AG04449 (cell line): ENCODE measurements around the gene OR2H2.

Experiments used
- CTCF ChIA-PET: fragments of 350-600 bp; formaldehyde crosslinking; extraction: SDS; loops from one replicate; lab custom pipeline; 2021; ENCODE audit warnings: antibody characterized with exemption; lab: Yijun Ruan, JAX
- POLR2A ChIA-PET: fragments of 400-600, 350-600 bp; formaldehyde crosslinking; extraction: SDS; loops from one replicate; lab custom pipeline; 2020; ENCODE audit warnings: antibody characterized with exemption, inconsistent platforms; lab: Yijun Ruan, JAX
- DNase-seq: peaks from one replicate; pipeline ENCODE4 v3.0.0-alpha.2; 2010; ENCODE audit warnings: low read depth, low spot score
- H3K4me3 ChIP-seq: 2 replicates; pipeline ENCODE4 v1.5.1; 2011; ENCODE audit warnings: low read depth, mild to moderate bottlenecking, control low read depth, low read length
- TF ChIP-seq, protein P1 (sequence below): IDR thresholded peaks from one replicate; pipeline ENCODE4 v1.5.1; 2011; ENCODE audit warnings: mild to moderate bottlenecking, moderate library complexity, low read length, control low read depth, inconsistent platforms; ENCODE audit not compliant: insufficient read depth; ENCODE audit errors: missing control alignments

The OR2H2 gene

DNA sequence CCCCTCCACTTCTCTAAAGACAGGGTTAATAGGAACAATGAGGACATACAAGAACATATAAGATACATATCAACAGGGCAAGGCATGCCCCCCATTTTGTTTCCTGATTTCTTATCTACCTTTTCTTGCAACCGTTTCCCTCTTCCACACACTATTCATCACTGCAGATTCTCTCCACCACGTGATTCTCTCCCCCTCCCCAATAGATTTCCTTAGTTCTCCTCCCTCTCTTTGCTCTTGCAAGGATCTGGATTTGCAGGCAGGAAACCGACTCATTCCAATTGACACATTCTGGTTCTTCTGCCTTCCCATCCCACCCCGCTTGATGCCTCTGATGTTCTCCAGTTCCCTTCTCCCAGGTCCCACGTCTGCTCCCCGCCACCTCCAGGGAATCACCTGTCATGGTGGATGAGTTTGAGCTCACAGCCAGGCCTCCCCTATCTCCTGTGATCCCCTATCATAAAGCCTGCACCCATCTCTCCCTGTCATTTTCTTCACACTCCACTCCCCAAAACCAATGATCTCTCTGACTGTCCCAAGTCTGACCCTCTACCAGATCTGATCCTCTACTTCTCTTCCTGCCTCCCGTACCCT is 40.5 kb downstream of the OR2H2 start:
- TF ChIP-seq, protein P1, sequence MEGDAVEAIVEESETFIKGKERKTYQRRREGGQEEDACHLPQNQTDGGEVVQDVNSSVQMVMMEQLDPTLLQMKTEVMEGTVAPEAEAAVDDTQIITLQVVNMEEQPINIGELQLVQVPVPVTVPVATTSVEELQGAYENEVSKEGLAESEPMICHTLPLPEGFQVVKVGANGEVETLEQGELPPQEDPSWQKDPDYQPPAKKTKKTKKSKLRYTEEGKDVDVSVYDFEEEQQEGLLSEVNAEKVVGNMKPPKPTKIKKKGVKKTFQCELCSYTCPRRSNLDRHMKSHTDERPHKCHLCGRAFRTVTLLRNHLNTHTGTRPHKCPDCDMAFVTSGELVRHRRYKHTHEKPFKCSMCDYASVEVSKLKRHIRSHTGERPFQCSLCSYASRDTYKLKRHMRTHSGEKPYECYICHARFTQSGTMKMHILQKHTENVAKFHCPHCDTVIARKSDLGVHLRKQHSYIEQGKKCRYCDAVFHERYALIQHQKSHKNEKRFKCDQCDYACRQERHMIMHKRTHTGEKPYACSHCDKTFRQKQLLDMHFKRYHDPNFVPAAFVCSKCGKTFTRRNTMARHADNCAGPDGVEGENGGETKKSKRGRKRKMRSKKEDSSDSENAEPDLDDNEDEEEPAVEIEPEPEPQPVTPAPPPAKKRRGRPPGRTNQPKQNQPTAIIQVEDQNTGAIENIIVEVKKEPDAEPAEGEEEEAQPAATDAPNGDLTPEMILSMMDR: no peak
- ChIA-PET POLR2A (no interaction called here), CTCF (interaction anchor here (34.7 kb wide), 1 partner anchor 31 kb away, joined by 692 read pairs; the partner anchor contains the start of gene MOG)
- no peak overlapping the region for H3K4me3 ChIP-seq
- DNase-seq: no peak

DNA sequence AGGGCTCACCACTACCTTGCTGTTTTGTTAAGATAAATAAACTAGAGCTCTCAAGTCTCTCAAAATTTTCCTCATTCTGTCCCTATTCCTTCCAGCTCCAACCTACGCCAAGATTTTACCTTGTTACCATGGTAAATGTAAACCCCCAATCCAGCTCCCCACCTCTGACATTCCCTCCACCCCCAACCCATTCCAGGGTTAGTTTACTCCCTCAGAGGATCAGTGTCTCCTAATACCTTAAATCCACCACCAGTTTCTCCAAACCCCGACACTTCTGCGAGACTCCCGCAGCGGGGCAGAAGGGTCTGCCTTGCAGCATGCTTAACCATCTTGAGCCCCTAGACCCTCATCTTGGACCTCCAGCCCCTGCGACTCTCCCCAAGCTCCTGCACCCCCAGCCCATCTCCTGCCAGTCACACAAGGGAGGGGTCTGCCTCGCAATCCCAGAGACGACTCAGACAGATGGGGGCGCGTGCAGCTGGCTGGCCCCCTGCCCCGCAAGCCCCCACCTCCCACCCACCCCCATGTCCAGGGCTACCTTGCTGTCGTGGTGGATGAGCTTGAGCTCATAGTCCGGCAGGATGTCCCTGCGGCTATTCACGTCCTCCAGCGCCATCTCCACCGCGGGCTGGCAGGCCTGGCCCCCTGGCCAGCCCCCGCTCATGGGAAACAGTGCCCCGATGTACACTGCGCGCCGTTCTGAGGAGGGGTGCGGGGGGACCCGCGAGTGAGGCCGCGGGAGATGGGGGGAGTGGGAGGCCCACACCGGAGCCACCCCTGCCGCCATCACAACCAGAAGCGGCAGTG is 42.2 kb downstream of the OR2H2 start:
- ChIA-PET POLR2A (interaction anchor here (0.6 to 0.9 kb wide), 3 partner anchors 23 to 586 kb away, joined by 3 to 4 read pairs (median 3); partner anchors contain the start of gene TRIM26), CTCF (interaction anchor here (1.0 to 34.7 kb wide), 3 partner anchors 13 to 29 kb away, joined by 3 to 692 read pairs (median 3); partner anchors contain the start of gene MOG)
- no peak for DNase-seq
- TF ChIP-seq, protein P1: no peak
- peak overlapping the region; percentile 77 for H3K4me3 ChIP-seq

DNA sequence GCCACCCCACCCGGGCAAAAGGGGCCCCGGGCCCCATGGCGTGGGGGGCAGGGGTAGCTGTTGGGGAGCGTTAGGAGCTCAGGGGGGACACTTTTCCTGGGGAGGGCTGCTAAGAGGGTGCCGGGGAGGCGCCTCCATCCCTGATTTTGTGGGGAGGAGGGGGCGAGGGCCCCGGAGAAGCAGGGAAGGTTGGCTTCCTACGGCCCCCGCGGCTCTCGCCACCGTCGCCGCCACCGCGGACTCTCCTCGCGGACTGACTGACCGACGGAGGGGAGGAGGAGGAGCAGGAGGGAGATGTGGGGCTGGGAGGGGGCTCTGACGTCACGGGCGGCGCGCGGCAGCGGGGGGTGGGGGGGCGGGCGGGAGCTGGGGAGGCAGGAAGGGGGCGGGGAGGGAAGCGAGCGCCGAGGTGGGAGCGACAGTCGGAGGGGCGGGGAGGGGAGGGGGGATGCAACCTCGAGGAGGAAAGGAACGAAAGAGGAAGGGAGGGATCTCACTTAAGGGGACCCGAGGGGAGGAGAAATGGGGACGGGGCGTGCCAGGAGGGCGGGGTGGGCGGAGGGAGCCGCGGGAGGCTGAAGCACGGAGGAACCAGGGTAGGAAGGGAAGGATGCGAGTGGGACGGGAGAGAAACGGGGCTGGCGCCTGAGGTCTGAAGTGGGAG is 43.0 kb downstream of the OR2H2 start:
- TF ChIP-seq, protein P1: no peak
- ChIA-PET POLR2A (interaction anchor here (0.7 to 0.9 kb wide), 2 partner anchors 22 to 585 kb away, joined by 3 to 4 read pairs; partner anchors contain the start of gene TRIM26), CTCF (interaction anchor here (1.3 to 34.7 kb wide), 2 partner anchors 21 to 28 kb away, joined by 3 to 692 read pairs; partner anchors contain the start of gene MOG)
- peak overlapping the region; percentile 77 for H3K4me3 ChIP-seq
- DNase-seq: no peak

DNA sequence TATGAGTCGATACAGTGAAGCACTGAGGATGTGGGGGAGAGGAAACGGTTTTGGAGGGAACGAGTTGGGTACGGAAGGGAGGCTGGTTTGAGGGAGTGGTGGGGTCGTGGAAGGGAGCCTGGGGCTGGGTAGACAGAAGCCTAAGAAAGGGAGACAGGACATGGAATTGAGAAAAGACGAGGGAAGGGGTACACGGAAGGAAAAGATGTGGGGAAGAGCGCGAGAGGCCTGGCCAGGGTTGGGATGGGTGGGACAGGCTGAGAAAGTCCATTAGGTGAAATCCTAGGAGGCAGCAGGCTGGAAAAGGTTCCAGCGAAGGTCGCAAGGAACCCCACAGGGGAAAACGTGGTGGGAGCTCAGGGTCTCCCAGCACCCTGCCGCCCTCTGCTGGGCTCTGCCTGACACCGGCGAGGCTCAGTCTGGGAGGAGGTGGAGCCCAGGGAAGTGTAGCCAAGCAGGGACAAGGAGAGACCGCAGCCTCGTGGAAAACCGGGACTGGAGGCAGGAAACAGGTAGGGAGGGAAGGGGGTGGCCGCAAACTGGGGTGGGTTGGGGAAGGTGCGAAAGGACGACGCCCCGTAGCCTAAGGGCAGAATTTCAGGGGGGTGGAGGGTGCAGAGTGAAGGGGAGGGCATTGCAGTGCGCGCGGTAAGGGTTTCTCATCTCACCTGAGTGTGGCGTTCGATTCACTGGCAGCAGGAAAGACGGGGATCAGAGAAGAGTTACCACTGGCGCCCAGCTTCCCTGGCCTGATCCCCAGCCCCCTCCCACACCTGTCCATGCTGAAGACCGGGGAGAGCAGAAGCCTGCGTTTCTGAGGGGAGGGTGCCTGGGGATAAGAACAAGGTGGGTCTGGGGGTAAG is 43.7 kb downstream of the OR2H2 start:
- CTCF ChIA-PET: interaction anchor here (34.7 kb wide), 1 partner anchor 27 kb away, joined by 692 read pairs; the partner anchor contains the start of gene MOG
- POLR2A ChIA-PET: no interaction called here

DNA sequence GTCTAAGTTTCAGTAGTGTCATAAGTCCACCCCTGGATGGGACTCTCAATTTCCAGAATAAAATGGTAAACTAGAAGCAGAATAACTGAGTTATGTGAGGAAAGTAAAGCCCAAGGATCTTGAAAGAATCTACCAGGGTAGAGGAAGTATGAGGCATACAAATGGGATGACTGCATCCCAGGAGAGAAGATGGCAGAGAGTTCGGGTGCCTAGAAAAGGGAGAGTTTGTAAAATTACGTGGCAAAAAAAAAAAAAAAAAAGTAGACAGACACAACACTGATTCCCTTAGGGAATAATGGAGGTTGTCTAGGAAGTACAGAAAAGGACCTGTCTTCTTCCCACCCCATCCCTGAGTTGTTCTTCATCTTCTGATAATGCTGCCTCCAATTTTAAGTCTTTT is 44.6 kb downstream of the OR2H2 start:
- no peak for DNase-seq
- ChIA-PET CTCF (interaction anchor here (0.8 to 34.7 kb wide), 2 partner anchors 12 to 27 kb away, joined by 3 to 692 read pairs; partner anchors contain the start of gene MOG), POLR2A (no interaction called here)
- no peak overlapping the region; the same call in 1 of the 2 replicates for H3K4me3 ChIP-seq
- TF ChIP-seq, protein P1: no peak

More for the DNA sequence above, 43.7 kb downstream of the OR2H2 start:
- TF ChIP-seq, protein P1: peak; percentile 97
- no peak for DNase-seq
- H3K4me3 ChIP-seq: peak overlapping the region; percentile 77
